GM13977 (cell line): Measurements from ENCODE around the gene TXN2.
A peak's percentile ranks its signal among the peaks of the same experiment; 100 is the strongest.

Experiments used
- DNase-seq: peaks from one replicate; pipeline ENCODE4 v3.0.0; 2012; ENCODE audit warnings: low spot score
- CTCF ChIP-seq: IDR thresholded peaks from 2 replicates; pipeline ENCODE4 v1.5.1; 2012; ENCODE audit warnings: mild to moderate bottlenecking, control low read depth; ENCODE audit not compliant: insufficient read depth; ENCODE audit errors: extremely low read depth, missing control alignments
- in situ Hi-C: fragments of 300-500 bp; cut with MboI; formaldehyde crosslinking; loops from one replicate; pipeline ENCODE4 v1.12.0; 2022; ENCODE audit warnings: low sequenced_read_pairs, low pct_unique_long_range_greater_than_20kb, mixed read lengths, inconsistent platforms; ENCODE audit not compliant: unreplicated experiment

The TXN2 gene

GRCh38 chr22:36470162-36470993 is 11.1 kb downstream of the TXN2 start:
- in situ Hi-C loops, result no loop called here
- DNase-seq, result peak; percentile 88
- TF ChIP-seq CTCF, result peak; percentile 97

- in situ Hi-C loops, result loop anchor here (10.0 kb wide), 1 partner anchor 164 kb away; no protein-coding TSS in a partner anchor
- no peak for TF ChIP-seq CTCF
- no peak for DNase-seq
Observed at GRCh38 chr22:36469094-36469710, 12.2 kb downstream of the TXN2 start.

DNA sequence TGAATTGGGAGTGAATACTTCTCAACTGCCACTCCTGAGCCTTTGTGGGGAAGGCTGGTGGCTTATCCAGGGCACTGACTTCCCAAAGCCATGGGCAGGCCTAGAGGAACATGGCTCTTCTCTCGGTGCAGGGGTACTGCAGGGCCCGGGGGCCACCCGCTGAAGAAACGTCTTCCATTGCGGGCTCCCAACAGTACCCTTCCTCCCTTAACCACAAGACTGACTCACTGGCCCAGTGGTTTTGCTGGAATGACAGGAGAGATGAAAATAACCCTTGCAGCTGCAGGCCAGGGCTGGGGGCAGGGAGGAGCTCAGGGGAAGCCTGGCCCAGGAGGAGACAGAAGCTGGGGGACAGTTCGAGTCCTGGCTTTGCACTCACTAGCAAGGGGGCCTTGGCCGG is 13.5 kb downstream of the TXN2 start:
- no peak for DNase-seq
- in situ Hi-C loops, result loop anchor here (10.0 kb wide), 1 partner anchor 163 kb away; no protein-coding TSS in a partner anchor
- TF ChIP-seq CTCF, result no peak

DNA sequence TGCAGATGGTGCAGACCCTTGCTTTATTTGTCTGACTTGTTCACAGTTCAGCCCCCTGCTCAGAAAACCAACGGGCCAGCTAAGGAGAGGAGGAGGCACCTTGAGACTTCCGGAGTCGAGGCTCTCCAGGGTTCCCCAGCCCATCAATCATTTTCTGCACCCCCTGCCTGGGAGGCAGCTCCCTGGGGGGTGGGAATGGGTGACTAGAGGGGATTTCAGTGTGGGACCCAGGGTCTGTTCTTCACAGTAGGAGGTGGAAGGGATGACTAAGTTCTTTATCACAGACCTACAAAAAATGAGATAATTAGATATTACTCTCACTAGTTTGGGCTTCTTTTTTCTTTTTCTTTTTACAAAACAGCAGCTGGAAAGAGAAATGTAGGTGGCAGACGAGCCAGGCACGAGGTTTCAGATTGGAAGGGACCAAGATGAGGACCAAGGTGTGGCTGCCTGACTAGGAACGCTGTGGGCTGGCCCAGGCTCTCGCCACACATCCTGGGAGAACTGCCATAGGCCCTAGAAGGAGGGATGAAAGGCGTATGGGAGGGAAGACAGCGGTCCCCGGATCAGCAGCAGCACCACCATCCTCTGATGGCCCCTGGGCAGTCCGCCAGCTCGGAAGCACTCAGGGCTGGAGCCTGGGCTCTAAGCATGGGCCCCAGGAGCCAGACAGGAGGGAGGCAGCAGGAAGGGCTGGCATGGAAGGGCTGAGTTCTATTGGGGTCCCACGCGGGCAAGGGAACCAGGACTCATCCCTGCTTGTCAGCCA is 14.2 kb downstream of the TXN2 start:
- no peak for TF ChIP-seq CTCF
- DNase-seq, result no peak
- in situ Hi-C loops, result loop anchor here (10.0 kb wide), 1 partner anchor 162 kb away; no protein-coding TSS in a partner anchor

- no peak for DNase-seq
- no peak for TF ChIP-seq CTCF
- in situ Hi-C loops, result loop anchor here (10.0 kb wide), 1 partner anchor 161 kb away; no protein-coding TSS in a partner anchor
Observed at GRCh38 chr22:36466258-36466657, 15.2 kb downstream of the TXN2 start.
